ENCODE data around the gene USP34.

DNA sequence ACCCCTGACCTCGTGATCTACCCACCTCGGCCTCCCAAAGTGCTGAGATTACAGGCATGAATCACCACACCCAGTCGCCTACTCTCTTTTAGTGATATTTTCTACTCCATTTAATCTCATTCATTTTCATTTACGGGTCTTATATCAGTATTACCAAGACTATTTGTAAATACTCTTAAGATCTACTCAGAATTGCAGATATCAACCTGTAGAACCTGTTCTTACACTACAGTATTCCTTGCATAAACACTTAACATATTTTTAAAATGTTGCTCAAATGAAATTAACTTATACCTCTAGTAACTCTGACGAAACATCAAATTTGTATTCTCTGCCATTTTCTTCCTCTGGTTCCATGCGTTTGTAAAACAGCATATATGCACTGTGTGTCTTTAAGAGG is 229.6 kb downstream of the USP34 start:
- TF ChIP-seq, protein P1, sequence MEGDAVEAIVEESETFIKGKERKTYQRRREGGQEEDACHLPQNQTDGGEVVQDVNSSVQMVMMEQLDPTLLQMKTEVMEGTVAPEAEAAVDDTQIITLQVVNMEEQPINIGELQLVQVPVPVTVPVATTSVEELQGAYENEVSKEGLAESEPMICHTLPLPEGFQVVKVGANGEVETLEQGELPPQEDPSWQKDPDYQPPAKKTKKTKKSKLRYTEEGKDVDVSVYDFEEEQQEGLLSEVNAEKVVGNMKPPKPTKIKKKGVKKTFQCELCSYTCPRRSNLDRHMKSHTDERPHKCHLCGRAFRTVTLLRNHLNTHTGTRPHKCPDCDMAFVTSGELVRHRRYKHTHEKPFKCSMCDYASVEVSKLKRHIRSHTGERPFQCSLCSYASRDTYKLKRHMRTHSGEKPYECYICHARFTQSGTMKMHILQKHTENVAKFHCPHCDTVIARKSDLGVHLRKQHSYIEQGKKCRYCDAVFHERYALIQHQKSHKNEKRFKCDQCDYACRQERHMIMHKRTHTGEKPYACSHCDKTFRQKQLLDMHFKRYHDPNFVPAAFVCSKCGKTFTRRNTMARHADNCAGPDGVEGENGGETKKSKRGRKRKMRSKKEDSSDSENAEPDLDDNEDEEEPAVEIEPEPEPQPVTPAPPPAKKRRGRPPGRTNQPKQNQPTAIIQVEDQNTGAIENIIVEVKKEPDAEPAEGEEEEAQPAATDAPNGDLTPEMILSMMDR (IDR thresholded peaks at IDR 0.05): no peak
- TF ChIP-seq POLR2A (IDR thresholded peaks at IDR 0.05): no peak

Measured in esophagus squamous epithelium (tissue), 4 donors.